Liver (tissue), 9 donors: ENCODE measurements around the gene POC1A. TPM values are rescaled to one million over a fixed set of nuclear protein-coding genes. Genes with fewer than 3 reads are reported as not detected.

ENCODE experiments used
- DNase-seq: peaks from one replicate; pipeline ENCODE4 v3.0.0-alpha.2; 2017; ENCODE audit warnings: low spot score
- H3K27ac ChIP-seq, 2 donors: one replicate each; pipeline ENCODE4 v1.7.0; 2013; ENCODE audit warnings: inconsistent platforms in 2 of 2, low read length in 2 of 2, control low read depth in 1 of 2, low read depth in 1 of 2, mild to moderate bottlenecking in 1 of 2
- H3K27me3 ChIP-seq, 4 donors: one replicate each; pipeline versions ENCODE4 v1.6.1 to v1.7.0; 2013; ENCODE audit warnings: low read length in 3 of 4, inconsistent platforms in 1 of 4, mild to moderate bottlenecking in 1 of 4, moderate library complexity in 1 of 4; ENCODE audit not compliant: control insufficient read depth in 4 of 4, insufficient read depth in 4 of 4
- H3K36me3 ChIP-seq, 4 donors: one replicate each; pipeline versions ENCODE4 v1.6.1 to v1.7.0; 2013; ENCODE audit warnings: low read length in 3 of 4, mild to moderate bottlenecking in 3 of 4, low read depth in 1 of 4, moderate library complexity in 1 of 4; ENCODE audit not compliant: control insufficient read depth in 4 of 4, insufficient read depth in 3 of 4
- H3K4me1 ChIP-seq, 4 donors: one replicate each; pipeline versions ENCODE4 v1.6.1 to v1.7.0; 2013; ENCODE audit warnings: low read length in 3 of 4, mild to moderate bottlenecking in 3 of 4, moderate library complexity in 1 of 4; ENCODE audit not compliant: control insufficient read depth in 4 of 4, insufficient read depth in 4 of 4
- H3K4me3 ChIP-seq, 3 donors: one replicate each; pipeline versions ENCODE4 v1.6.1 to v1.7.0; 2013; ENCODE audit warnings: low read length in 3 of 3, control low read depth in 1 of 3, low read depth in 1 of 3, mild to moderate bottlenecking in 1 of 3
- H3K9ac ChIP-seq, 2 donors: one replicate each; pipeline ENCODE4 v1.7.0; 2013; ENCODE audit warnings: low read length in 2 of 2, mild to moderate bottlenecking in 2 of 2, moderate library complexity in 2 of 2, control low read depth in 1 of 2, low read depth in 1 of 2
- H3K9me3 ChIP-seq, 4 donors: one replicate each; pipeline versions ENCODE4 v1.6.1 to v1.7.0; 2013; ENCODE audit warnings: low read length in 3 of 4; ENCODE audit not compliant: control insufficient read depth in 4 of 4
- EGR1 ChIP-seq, 2 donors: IDR thresholded peaks; 2 replicates each; pipeline ENCODE4 v1.6.1; 2016 to 2018; ENCODE audit warnings: antibody characterized with exemption in 2 of 2, low read depth in 2 of 2
- FOXA1 ChIP-seq: IDR thresholded peaks from 2 replicates; pipeline ENCODE4 v1.6.1; 2016; ENCODE audit warnings: antibody characterized with exemption
- FOXA2 ChIP-seq: IDR thresholded peaks from 2 replicates; pipeline ENCODE4 v1.6.1; 2016; ENCODE audit warnings: antibody characterized with exemption
- GABPA ChIP-seq, 2 donors: IDR thresholded peaks in 1 of 2; conservative IDR thresholded peaks in 1 of 2; 2 replicates each; pipeline ENCODE4 v1.6.1; 2016; ENCODE audit warnings: antibody characterized with exemption in 2 of 2, mild to moderate bottlenecking in 1 of 2, moderate library complexity in 1 of 2
- HNF4A ChIP-seq, 2 donors: conservative IDR thresholded peaks; 2 replicates each; pipeline ENCODE4 v1.6.1; 2016; ENCODE audit warnings: antibody characterized with exemption in 2 of 2, mild to moderate bottlenecking in 2 of 2
- HNF4G ChIP-seq: IDR thresholded peaks from 2 replicates; pipeline ENCODE4 v1.6.1; 2016; ENCODE audit warnings: antibody characterized with exemption
- JUND ChIP-seq, 2 donors: IDR thresholded peaks; 2 replicates each; pipeline ENCODE4 v1.6.1; 2016; ENCODE audit warnings: antibody characterized with exemption in 2 of 2
- NR2F2 ChIP-seq: IDR thresholded peaks from 2 replicates; pipeline ENCODE4 v1.6.1; 2016; ENCODE audit warnings: antibody characterized with exemption
- RAD21 ChIP-seq, 2 donors: IDR thresholded peaks; 2 replicates each; pipeline ENCODE4 v1.6.1; 2016; ENCODE audit warnings: antibody characterized with exemption in 2 of 2, mild to moderate bottlenecking in 2 of 2
- RXRA ChIP-seq, 2 donors: IDR thresholded peaks; 2 replicates each; pipeline ENCODE4 v1.6.1; 2017 to 2018; ENCODE audit warnings: antibody characterized with exemption in 2 of 2, mild to moderate bottlenecking in 1 of 2
- SP1 ChIP-seq: IDR thresholded peaks from 2 replicates; pipeline ENCODE4 v1.6.1; 2018; ENCODE audit warnings: antibody characterized with exemption, mild to moderate bottlenecking
- TAF1 ChIP-seq: conservative IDR thresholded peaks from 2 replicates; pipeline ENCODE4 v1.6.1; 2016; ENCODE audit warnings: antibody characterized with exemption, mild to moderate bottlenecking
- YY1 ChIP-seq: IDR thresholded peaks from 2 replicates; pipeline ENCODE4 v1.6.1; 2016; ENCODE audit warnings: antibody characterized with exemption, mild to moderate bottlenecking
- WGBS: extraction: QIAGEN DNeasy Blood & Tissue Kit; methylation state at CpG from one replicate; pipeline ENCODE4 v1.1.7; 2013; 5-methylcytosine and 5-hydroxymethylcytosine counted together
- polyA plus RNA-seq, 2 donors: library from polyadenylated mRNA; stranded (reverse) in 1 of 2; unstranded in 1 of 2; fragments of 200-250 nt in 1 of 2; fragments of >200 nt in 1 of 2; fragmentation: Nextera tagmentation in 1 of 2; extraction: Ambion mirVana in 1 of 2; gene quantifications; one replicate each; pipeline versions ENCODE4 v1.2.1 to v1.2.3, GENCODE V29; 2013 to 2015
- total RNA-seq, 2 donors: library from RNA; depleted of rRNA; stranded (reverse); fragments of >200 nt; gene quantifications; one replicate each; pipeline ENCODE4 v1.2.3, GENCODE V29; 2014
- TF ChIP-seq, protein P1 (sequence below): IDR thresholded peaks from 2 replicates; pipeline ENCODE4 v1.6.1; 2016; ENCODE audit warnings: antibody characterized with exemption, mild to moderate bottlenecking
- TF ChIP-seq, protein P2 (sequence below): IDR thresholded peaks from 2 replicates; pipeline ENCODE4 v1.6.1; 2016; ENCODE audit warnings: antibody characterized with exemption
- TF ChIP-seq, protein P3 (sequence below): fragments of 150-350 bp; IDR thresholded peaks from 2 replicates; pipeline ENCODE4 v1.5.1; 2017; ENCODE audit warnings: improper control_type of control experiment, low read depth, low read length; ENCODE audit not compliant: missing input control
- TF ChIP-seq, protein P4 (sequence below): IDR thresholded peaks from 2 replicates; pipeline ENCODE4 v1.6.1; 2016; ENCODE audit warnings: antibody characterized with exemption
- TF ChIP-seq, protein P5 (sequence below): IDR thresholded peaks from 2 replicates; pipeline ENCODE4 v1.6.1; 2016; ENCODE audit warnings: antibody characterized with exemption
- donor health status: healthy.
- donor health status: healthy.
- donor health status: healthy.
- donor health status: healthy.
- donor health status: healthy.

The POC1A gene
- total and polyA plus RNA-seq, 4 donors = 1.4 to 12.7 (median 4.8) TPM

DNA sequence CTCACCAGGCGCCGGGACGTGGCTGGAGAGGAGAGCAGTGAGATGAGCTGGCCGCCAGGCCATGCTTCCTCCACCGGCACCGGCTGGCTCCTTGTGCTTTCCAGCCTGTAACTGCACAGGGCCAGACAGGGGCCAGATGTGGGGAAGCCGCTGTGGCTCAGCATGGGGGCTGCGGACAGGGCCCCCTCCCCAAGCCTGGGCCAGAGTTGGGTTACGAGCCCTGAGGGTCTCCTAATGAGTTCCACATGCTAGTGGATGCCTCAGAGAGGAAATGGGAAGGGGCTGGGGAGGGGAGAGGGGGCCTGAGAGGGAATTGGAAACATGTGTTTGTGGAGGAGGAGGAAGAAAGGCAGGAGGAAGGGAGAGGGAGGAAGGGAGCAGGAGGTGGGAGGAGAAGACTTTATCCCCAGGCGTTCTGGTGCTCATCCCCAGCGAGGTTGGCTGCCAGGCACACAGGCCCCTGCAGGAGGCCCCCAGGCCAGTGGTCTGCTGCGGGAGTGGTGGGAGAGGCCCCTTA, 86.1 kb downstream of the POC1A start:
- WGBS = 93% methylated on average over 12 of the region's 12 CpGs
- DNase-seq = no peak
- TF ChIP-seq, protein P1, sequence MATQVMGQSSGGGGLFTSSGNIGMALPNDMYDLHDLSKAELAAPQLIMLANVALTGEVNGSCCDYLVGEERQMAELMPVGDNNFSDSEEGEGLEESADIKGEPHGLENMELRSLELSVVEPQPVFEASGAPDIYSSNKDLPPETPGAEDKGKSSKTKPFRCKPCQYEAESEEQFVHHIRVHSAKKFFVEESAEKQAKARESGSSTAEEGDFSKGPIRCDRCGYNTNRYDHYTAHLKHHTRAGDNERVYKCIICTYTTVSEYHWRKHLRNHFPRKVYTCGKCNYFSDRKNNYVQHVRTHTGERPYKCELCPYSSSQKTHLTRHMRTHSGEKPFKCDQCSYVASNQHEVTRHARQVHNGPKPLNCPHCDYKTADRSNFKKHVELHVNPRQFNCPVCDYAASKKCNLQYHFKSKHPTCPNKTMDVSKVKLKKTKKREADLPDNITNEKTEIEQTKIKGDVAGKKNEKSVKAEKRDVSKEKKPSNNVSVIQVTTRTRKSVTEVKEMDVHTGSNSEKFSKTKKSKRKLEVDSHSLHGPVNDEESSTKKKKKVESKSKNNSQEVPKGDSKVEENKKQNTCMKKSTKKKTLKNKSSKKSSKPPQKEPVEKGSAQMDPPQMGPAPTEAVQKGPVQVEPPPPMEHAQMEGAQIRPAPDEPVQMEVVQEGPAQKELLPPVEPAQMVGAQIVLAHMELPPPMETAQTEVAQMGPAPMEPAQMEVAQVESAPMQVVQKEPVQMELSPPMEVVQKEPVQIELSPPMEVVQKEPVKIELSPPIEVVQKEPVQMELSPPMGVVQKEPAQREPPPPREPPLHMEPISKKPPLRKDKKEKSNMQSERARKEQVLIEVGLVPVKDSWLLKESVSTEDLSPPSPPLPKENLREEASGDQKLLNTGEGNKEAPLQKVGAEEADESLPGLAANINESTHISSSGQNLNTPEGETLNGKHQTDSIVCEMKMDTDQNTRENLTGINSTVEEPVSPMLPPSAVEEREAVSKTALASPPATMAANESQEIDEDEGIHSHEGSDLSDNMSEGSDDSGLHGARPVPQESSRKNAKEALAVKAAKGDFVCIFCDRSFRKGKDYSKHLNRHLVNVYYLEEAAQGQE = no peak
- TF ChIP-seq FOXA1 = no peak
- no peak for TF ChIP-seq EGR1 (IDR thresholded peaks at IDR 0.05; ENCODE audit: low read depth in 2 of 2)
- TF ChIP-seq RXRA (IDR thresholded peaks at IDR 0.05) = no peak
- TF ChIP-seq, protein P2, sequence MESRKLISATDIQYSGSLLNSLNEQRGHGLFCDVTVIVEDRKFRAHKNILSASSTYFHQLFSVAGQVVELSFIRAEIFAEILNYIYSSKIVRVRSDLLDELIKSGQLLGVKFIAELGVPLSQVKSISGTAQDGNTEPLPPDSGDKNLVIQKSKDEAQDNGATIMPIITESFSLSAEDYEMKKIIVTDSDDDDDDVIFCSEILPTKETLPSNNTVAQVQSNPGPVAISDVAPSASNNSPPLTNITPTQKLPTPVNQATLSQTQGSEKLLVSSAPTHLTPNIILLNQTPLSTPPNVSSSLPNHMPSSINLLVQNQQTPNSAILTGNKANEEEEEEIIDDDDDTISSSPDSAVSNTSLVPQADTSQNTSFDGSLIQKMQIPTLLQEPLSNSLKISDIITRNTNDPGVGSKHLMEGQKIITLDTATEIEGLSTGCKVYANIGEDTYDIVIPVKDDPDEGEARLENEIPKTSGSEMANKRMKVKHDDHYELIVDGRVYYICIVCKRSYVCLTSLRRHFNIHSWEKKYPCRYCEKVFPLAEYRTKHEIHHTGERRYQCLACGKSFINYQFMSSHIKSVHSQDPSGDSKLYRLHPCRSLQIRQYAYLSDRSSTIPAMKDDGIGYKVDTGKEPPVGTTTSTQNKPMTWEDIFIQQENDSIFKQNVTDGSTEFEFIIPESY = no peak
- TF ChIP-seq FOXA2 = no peak
- TF ChIP-seq, protein P3, sequence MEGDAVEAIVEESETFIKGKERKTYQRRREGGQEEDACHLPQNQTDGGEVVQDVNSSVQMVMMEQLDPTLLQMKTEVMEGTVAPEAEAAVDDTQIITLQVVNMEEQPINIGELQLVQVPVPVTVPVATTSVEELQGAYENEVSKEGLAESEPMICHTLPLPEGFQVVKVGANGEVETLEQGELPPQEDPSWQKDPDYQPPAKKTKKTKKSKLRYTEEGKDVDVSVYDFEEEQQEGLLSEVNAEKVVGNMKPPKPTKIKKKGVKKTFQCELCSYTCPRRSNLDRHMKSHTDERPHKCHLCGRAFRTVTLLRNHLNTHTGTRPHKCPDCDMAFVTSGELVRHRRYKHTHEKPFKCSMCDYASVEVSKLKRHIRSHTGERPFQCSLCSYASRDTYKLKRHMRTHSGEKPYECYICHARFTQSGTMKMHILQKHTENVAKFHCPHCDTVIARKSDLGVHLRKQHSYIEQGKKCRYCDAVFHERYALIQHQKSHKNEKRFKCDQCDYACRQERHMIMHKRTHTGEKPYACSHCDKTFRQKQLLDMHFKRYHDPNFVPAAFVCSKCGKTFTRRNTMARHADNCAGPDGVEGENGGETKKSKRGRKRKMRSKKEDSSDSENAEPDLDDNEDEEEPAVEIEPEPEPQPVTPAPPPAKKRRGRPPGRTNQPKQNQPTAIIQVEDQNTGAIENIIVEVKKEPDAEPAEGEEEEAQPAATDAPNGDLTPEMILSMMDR = no peak
- no peak for TF ChIP-seq HNF4A (conservative IDR thresholded peaks at IDR 0.05)
- TF ChIP-seq, protein P4, sequence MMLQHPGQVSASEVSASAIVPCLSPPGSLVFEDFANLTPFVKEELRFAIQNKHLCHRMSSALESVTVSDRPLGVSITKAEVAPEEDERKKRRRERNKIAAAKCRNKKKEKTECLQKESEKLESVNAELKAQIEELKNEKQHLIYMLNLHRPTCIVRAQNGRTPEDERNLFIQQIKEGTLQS = no peak
- no peak for TF ChIP-seq YY1
- no peak for TF ChIP-seq JUND (IDR thresholded peaks at IDR 0.05)
- no peak for TF ChIP-seq RAD21 (IDR thresholded peaks at IDR 0.05)
- TF ChIP-seq HNF4G = no peak
- no peak for TF ChIP-seq SP1
- TF ChIP-seq GABPA (IDR thresholded peaks at IDR 0.05 in 1 of 2, conservative IDR thresholded peaks at IDR 0.05 in 1 of 2) = no peak
- TF ChIP-seq NR2F2 = no peak
- TF ChIP-seq TAF1 = no peak
- TF ChIP-seq, protein P5, sequence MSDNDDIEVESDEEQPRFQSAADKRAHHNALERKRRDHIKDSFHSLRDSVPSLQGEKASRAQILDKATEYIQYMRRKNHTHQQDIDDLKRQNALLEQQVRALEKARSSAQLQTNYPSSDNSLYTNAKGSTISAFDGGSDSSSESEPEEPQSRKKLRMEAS = no peak
- Histone ChIP-seq H3K27me3 (no peaks in the 10 kb centered on the region), H3K36me3 (no peaks in the 10 kb centered on the region), H3K4me1 (no peaks in the 10 kb centered on the region), H3K27ac (no peak overlapping the region), H3K4me3 (no peak overlapping the region), H3K9me3 (no peaks in the 10 kb centered on the region), H3K9ac (no peak overlapping the region)
